DMS153 treated with DMSO at 0.1 percent for 48 hours (cell line): Measurements from ENCODE around the gene CRELD2.

Source experiments
- DNase-seq: peaks from one replicate; lab custom pipeline; 2025; ENCODE audit not compliant: unreplicated experiment; lab: John Stamatoyannopoulos, UW

The CRELD2 gene

DNA sequence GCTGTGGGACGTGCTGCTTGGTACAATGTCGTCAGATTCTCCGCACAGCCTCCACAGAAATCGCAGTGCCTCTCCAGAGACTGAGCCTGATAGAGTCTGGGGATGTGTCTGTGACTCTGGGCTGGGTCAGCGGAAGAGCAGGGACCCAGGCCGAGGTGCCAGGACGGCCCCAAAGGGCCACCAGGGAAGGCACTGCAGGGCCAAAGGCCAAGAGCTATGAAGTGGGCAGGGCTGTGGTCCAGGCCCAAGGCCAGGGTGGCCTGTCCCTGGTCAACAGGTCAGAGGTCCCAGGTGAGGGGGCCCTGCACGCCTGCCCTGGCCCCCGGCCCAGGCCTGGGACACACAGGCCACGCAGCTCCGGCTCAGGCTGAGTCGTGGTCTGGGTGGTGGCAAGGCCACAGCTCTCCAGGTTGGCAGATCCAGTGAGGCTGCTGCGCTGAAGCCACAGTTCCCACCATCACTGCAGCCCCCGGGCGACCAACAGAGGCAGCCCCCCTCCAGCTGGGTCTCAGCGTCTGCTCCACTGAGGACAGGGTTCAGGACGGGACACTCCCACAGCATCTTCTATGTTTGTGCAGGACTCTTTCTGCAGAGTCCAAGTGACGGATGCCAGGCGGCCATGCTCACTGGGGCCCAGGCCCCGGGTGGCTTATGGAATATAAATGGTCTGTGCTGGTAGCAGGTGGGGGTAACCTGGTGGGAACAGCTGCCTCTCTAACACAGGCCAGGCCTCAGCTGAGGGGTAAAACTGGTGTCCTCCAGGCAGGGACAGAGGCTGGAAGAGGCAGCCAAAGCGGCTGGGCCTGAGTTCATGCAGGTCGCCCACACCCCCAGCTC is 37.4 kb downstream of the CRELD2 start:
- no peak for DNase-seq

GRCh38 chr22:49956418-49956770 is 38.0 kb downstream of the CRELD2 start:
- no peak for DNase-seq

DNA sequence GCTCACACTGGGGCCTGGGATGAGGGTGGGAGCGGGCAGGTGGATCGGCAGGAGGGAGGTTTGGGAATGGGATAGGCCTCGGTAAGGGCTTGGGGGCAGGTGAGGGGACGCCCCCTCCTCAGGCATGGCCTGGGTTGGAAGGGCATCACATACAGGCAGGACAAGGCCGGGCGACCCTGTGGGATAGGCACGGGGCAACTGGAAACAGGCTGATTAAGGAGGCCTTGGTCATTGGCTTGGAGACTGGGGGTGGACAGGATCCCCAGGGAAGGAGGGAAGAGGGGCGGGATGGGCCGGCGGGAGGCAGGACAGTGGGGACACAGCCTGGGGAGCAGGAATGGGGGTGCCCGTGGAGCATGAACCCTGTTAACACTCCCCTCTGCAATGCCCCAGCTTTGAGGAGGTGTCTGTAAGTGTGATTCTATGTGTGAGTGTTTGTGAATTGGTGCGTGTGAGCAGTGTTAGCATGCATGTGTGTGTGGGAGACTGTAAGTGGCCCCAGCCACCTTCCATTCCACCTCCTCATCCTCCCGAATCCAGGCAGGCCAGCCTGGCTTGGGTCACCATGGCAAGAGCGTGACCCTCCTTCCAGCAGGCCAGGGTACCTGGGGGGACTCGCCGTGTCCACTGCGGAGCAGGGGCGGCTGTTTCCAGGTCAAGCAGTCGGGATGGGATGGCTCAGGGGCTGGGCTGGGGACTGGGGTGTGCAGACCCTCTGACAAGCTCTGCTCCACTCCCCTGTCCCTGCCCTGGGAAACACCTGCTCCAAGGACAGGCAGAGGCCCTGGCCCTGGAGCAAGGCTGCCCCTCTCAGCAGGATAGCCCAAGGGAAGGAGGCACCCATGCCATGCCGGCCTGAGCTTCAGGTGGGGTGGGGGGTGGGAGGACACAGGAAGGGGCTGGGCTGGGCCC is 38.7 kb downstream of the CRELD2 start:
- DNase-seq: no peak

DNA sequence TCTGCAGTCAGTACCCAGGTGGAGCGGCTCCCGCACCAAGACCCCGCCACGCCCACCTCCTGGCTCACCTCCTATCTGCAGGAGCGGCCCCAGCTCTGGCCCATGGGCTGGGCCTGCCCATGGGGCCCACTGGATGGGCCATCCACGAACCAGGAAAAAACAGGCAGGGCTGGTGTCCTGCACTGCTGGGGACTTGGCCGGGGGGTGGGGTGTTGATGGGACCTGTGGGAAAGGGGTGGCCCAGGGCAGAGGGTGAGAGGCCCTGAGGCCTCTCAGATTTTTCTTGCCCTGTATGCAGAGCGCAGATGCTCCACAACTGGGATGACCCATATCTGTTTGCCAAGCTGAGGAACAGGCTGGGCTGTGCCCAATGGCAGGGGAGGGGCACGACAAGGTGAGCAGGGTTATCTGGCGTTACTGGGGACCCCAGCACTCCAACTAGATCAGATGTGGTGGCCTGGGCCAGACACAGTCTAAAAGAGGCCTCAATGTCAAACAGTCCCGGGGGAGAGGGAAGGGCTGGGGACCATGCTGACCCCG is 39.5 kb downstream of the CRELD2 start:
- DNase-seq: no peak

GRCh38 chr22:49958366-49958921 is 40.0 kb downstream of the CRELD2 start:
- DNase-seq: no peak

GRCh38 chr22:49958931-49959781 is 40.7 kb downstream of the CRELD2 start:
- DNase-seq: no peak

DNA sequence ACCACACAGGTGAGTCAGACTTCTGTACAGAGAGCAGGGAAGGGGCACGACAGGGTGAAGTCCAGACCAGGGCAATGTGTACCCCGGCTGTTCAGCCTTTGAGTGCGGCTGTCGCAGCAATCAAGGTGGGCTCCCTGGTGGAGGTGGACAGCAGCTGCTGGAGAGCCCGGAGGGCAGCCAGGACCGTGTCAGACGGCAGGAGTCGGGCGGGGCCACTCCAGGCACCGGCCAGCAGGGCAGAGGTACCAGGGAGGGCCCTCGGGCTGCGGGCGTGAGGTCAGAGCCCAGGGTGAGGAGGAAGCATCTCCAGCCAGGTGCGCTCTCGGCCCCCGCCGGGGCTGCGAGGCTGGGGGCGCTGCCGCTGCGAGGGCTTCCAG is 41.3 kb downstream of the CRELD2 start:
- DNase-seq: no peak

DNA sequence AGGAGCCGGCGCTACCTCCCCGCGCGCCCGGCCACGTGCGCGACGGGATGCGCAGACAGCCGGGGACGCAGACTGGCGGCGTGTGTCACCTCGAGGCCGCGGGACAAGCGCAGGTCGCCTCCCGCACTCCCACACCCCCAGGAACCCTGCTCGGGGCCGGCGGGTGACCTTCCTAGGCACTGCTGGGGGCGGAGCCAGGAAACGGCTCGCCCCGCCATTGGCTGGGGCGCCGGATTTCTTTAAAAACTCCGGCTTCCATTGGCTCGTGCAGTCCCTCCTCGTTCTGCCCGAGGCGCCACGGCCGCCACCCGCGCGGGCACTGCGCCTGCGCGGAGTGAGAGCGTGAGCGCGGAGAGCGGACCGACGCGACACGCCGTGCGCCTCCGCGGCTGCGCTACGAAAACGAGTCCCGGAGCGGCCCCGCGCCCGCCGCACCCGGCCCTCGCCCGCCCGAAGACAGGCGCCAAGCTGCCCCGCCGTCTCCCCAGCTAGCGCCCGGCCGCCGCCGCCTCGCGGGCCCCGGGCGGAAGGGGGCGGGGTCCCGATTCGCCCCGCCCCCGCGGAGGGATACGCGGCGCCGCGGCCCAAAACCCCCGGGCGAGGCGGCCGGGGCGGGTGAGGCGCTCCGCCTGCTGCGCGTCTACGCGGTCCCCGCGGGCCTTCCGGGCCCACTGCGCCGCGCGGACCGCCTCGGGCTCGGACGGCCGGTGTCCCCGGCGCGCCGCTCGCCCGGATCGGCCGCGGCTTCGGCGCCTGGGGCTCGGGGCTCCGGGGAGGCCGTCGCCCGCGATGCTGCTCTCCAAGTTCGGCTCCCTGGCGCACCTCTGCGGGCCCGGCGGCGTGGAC is 41.9 kb downstream of the CRELD2 start, which contains the start of gene PIM3:
Gene PIM3, plus strand, starts transcription at position 614 of the 846 bp plus-strand sequence. Its CDS starts 176 bp downstream, at position 790.
- peak; percentile 80 for DNase-seq

- DNase-seq: no peak
These were observed 42.7 kb downstream of the CRELD2 start for GRCh38 chr22:49961005-49961600.

DNA sequence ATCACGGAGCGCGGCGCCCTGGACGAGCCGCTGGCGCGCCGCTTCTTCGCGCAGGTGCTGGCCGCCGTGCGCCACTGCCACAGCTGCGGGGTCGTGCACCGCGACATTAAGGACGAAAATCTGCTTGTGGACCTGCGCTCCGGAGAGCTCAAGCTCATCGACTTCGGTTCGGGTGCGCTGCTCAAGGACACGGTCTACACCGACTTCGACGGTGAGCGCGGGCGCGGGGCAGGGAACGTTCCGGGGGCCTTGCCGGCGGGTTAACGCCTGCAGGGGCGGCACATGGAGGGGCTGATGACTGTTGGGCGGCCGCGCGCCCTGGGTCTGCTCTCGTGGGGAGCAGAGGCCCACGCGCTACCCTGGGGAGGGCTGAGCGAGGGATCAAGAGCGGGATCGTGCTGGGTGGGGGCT is 43.2 kb downstream of the CRELD2 start:
- no peak for DNase-seq

DNA sequence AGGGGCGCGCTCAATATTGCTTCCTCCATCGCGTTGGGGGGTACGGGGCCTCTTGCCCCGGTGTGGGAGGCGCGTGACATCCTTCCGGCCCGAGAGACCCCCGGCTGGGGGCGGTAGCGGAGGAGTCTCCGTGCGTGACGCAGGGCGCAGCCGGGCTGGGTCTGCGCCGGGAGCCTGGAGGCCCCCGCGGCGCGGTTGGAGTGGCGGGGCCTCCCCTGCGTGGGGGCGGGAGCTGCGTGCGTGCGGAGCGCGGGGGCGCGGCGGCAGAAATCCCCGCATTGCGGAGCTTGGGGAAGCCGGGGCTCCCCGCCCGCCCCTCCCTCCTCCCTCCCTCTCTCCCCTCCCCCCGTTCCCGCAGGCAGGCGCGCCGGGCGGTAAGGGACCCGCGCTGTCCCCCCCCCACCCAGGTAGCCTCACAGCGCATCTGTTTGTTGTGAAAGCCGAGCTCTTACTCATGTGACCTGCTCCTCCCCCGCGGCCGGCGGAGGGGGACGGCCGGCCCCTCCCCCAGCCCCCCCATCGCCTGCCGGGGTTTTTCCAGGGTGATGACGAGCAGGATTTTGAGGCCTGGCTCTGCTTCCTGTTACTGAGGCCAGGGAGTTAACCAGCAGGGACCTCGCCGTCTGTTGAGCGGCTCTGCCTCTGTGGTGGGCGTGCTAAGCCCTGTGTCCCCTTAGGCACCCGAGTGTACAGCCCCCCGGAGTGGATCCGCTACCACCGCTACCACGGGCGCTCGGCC is 43.7 kb downstream of the CRELD2 start:
- peak; percentile 48 for DNase-seq

- no peak for DNase-seq
These were observed 44.6 kb downstream of the CRELD2 start for GRCh38 chr22:49962751-49963646.

- DNase-seq: no peak
These were observed 45.2 kb downstream of the CRELD2 start for GRCh38 chr22:49963647-49964026.

- DNase-seq: no peak
These were observed 46.0 kb downstream of the CRELD2 start for GRCh38 chr22:49964136-49965090.

GRCh38 chr22:49965091-49966040 is 46.9 kb downstream of the CRELD2 start:
- no peak for DNase-seq
